Uterus (tissue), 4 donors: Measurements from ENCODE around the gene POU3F3. TPM values are rescaled to one million over a fixed set of nuclear protein-coding genes. Genes with fewer than 3 reads are reported as not detected.

ENCODE experiments used
- DNase-seq, 2 donors: peaks; one replicate each; pipeline ENCODE4 v3.0.0-alpha.2; 2019 to 2020
- H3K27ac ChIP-seq, 2 donors: fragments of 200-600 bp; sonication (generic); 1 replicate in 1 of 2; 2 replicates in 1 of 2; pipeline ENCODE4 v1.5.1; 2016 to 2018
- H3K27me3 ChIP-seq, 2 donors: fragments of 200-600 bp; sonication (generic); one replicate each; pipeline ENCODE4 v1.5.1; 2018 to 2019; ENCODE audit warnings: control low read depth in 1 of 2
- H3K36me3 ChIP-seq, 2 donors: fragments of 200-600 bp; sonication (generic); one replicate each; pipeline ENCODE4 v1.5.1; 2019; ENCODE audit warnings: control low read depth in 1 of 2
- H3K4me1 ChIP-seq, 2 donors: fragments of 200-600 bp; sonication (generic); one replicate each; pipeline ENCODE4 v1.5.1; 2018 to 2019; ENCODE audit warnings: control low read depth in 1 of 2
- H3K4me3 ChIP-seq, 2 donors: fragments of 200-600 bp; sonication (generic); 1 replicate in 1 of 2; 2 replicates in 1 of 2; pipeline ENCODE4 v1.5.1; 2018 to 2019; ENCODE audit warnings: mild to moderate bottlenecking in 1 of 2
- H3K9me3 ChIP-seq, 2 donors: fragments of 200-600 bp; sonication (generic); one replicate each; pipeline ENCODE4 v1.5.1; 2019; ENCODE audit warnings: control low read depth in 1 of 2
- CTCF ChIP-seq, 4 experiments: fragments of 200-600 bp in 2 of 4; fragments of 450-650 bp in 2 of 4; sonication (generic) in 2 of 4; IDR thresholded peaks; one replicate each; pipeline ENCODE4 v1.5.1; 2016 to 2019; ENCODE audit warnings: antibody characterized with exemption in 4 of 4, mild to moderate bottlenecking in 2 of 4, moderate library complexity in 1 of 4
- POLR2A ChIP-seq, 2 donors: fragments of 450-650 bp; IDR thresholded peaks; one replicate each; pipeline ENCODE4 v1.6.1; 2016; ENCODE audit warnings: antibody characterized with exemption in 2 of 2, mild to moderate bottlenecking in 1 of 2, moderate library complexity in 1 of 2
- intact Hi-C: fragments of 100-400 bp; cut with DNase I; formaldehyde crosslinking; loops from one replicate; pipeline ENCODE4 v1.15.1; 2023; ENCODE audit warnings: low total_unique reads
- small RNA-seq: library from RNA; depleted of rRNA; stranded (forward); fragments of <200 nt; gene quantifications from one replicate; pipeline ENCODE3, GENCODE V24; 2016
- total RNA-seq, 4 donors: library from RNA; depleted of rRNA in 3 of 4; stranded (reverse); fragments of >200 nt in 3 of 4; gene quantifications; one replicate each; pipeline versions ENCODE4 v1.1.0 to v1.2.4, GENCODE V29; 2014 to 2023
- donor health status: DM: yes; HTN: yes; CAD: no.

The POU3F3 gene
- total RNA-seq, 4 donors from 2014 or later, result 0.18 TPM; not detected in 3

- Histone ChIP-seq H3K9me3 (no peaks in the 10 kb centered on the region), H3K36me3 (no peaks in the 10 kb centered on the region), H3K27ac (no peak overlapping the region), H3K4me1 (no peaks in the 10 kb centered on the region), H3K27me3 (no peaks in the 10 kb centered on the region), H3K4me3 (no peak overlapping the region)
- intact Hi-C loops, result no loop called here
- no peak for TF ChIP-seq CTCF (IDR thresholded peaks at IDR 0.05)
- TF ChIP-seq POLR2A (IDR thresholded peaks at IDR 0.05), result no peak
- no peak for DNase-seq
Observed at GRCh38 chr2:104897515-104898184, 43.7 kb downstream of the POU3F3 start.

GRCh38 chr2:104900608-104901007, 46.7 kb downstream of the POU3F3 start:
- Histone ChIP-seq H3K36me3 (no peaks in the 10 kb centered on the region), H3K27me3 (peaks cover 0 to 4% of the 10 kb centered on the region in 2 donors), H3K27ac (no peak overlapping the region), H3K9me3 (no peaks in the 10 kb centered on the region), H3K4me3 (no peak overlapping the region), H3K4me1 (no peaks in the 10 kb centered on the region)
- TF ChIP-seq POLR2A (IDR thresholded peaks at IDR 0.05) (no peak), CTCF (IDR thresholded peaks at IDR 0.05) (no peak)
- DNase-seq, result no peak
- intact Hi-C loops, result no loop called here

- no peak overlapping the region for H3K4me3 ChIP-seq
- no peaks in the 10 kb centered on the region for H3K4me1 ChIP-seq
- H3K9me3 ChIP-seq, result no peaks in the 10 kb centered on the region
- no peaks in the 10 kb centered on the region for H3K36me3 ChIP-seq
- intact Hi-C loops, result no loop called here
- no peak for DNase-seq
- peaks cover 0 to 4% of the 10 kb centered on the region in 2 donors for H3K27me3 ChIP-seq
- TF ChIP-seq POLR2A (IDR thresholded peaks at IDR 0.05) (no peak), CTCF (IDR thresholded peaks at IDR 0.05) (no peak)
- H3K27ac ChIP-seq, result no peak overlapping the region
Observed at GRCh38 chr2:104901037-104901881, 47.3 kb downstream of the POU3F3 start.

GRCh38 chr2:104902317-104902716, 48.4 kb downstream of the POU3F3 start:
- Histone ChIP-seq H3K27me3 (peaks cover 0 to 4% of the 10 kb centered on the region in 2 donors), H3K9me3 (no peaks in the 10 kb centered on the region), H3K4me3 (no peak overlapping the region), H3K36me3 (no peaks in the 10 kb centered on the region), H3K27ac (no peak overlapping the region), H3K4me1 (no peaks in the 10 kb centered on the region)
- no peak for TF ChIP-seq CTCF (IDR thresholded peaks at IDR 0.05)
- no peak for TF ChIP-seq POLR2A (IDR thresholded peaks at IDR 0.05)
- intact Hi-C loops, result no loop called here
- no peak for DNase-seq

Small RNA genes within 50 kb of the gene (small RNA-seq; reads per million reads assigned to genes)
- not detected for gene AC018730.1

Other genes starting within 250 kb of the POU3F3 start
- gene MRPS9, start 184.0 kb downstream of the POU3F3 start, total RNA-seq, result 10 to 100 TPM; 12.3 to 24.4 (median 20.6) TPM